A673 (cell line): ENCODE data around the gene SCN1B.

Experiments used
- EZH2 ChIP-seq: fragments of 200-600 bp; sonication (generic); IDR thresholded peaks from 2 replicates; pipeline ENCODE4 v1.6.1; 2017; ENCODE audit warnings: borderline replicate concordance, low read depth, mild to moderate bottlenecking, mixed read lengths, antibody characterized with exemption, low read length; ENCODE audit not compliant: poor library complexity, severe bottlenecking
- TF ChIP-seq, protein P1 (sequence below): fragments of 300-800, 200-600 bp; sonication (generic); conservative IDR thresholded peaks from 2 replicates; pipeline ENCODE4 v1.5.1; 2017; ENCODE audit warnings: low read depth, mild to moderate bottlenecking, antibody characterized with exemption, low read length, moderate library complexity, mixed read lengths

DNA sequence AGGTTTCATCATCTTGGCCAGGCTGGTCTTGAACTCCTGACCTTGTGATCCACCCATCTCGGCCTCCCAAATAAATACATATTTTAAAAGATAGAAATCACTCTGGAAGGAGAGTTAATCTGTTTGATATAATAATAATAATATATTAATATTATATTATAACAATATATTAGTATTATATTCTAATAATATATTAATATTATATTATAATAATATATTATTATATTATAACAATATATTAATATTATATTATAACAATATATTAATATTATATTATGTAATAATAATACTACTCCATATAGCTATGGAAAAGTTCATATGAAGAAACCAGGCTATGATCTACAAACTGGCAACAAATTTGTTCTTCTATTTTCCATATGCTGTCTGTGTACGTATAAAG is 28.1 kb downstream of the SCN1B start:
- TF ChIP-seq, protein P1, sequence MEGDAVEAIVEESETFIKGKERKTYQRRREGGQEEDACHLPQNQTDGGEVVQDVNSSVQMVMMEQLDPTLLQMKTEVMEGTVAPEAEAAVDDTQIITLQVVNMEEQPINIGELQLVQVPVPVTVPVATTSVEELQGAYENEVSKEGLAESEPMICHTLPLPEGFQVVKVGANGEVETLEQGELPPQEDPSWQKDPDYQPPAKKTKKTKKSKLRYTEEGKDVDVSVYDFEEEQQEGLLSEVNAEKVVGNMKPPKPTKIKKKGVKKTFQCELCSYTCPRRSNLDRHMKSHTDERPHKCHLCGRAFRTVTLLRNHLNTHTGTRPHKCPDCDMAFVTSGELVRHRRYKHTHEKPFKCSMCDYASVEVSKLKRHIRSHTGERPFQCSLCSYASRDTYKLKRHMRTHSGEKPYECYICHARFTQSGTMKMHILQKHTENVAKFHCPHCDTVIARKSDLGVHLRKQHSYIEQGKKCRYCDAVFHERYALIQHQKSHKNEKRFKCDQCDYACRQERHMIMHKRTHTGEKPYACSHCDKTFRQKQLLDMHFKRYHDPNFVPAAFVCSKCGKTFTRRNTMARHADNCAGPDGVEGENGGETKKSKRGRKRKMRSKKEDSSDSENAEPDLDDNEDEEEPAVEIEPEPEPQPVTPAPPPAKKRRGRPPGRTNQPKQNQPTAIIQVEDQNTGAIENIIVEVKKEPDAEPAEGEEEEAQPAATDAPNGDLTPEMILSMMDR: no peak
- no peak for TF ChIP-seq EZH2
